HepG2 (cell line): ENCODE data around the gene LDB2. TPM values are rescaled to one million over a fixed set of nuclear protein-coding genes. Genes with fewer than 3 reads are reported as not detected.

Experiments used
- ATAC-seq: fragments of 200-7000 bp; cut with Tn5 transposase; 3 replicates; pipeline ENCODE4 v1.9.1; 2020; ENCODE audit warnings: mild to moderate bottlenecking, moderate library complexity
- BruUV-seq: library from RNA; stranded (reverse); fragments of 400-500 nt; replicated peaks from 2 replicates; lab custom pipeline; 2021; lab: Mats Ljungman, UMichigan
- CTCF ChIA-PET: fragments of 300-600 bp; formaldehyde crosslinking; extraction: SDS; loops from one replicate; lab custom pipeline; 2021; ENCODE audit warnings: low total read pairs, inconsistent platforms, low intra/inter-chr PET ratio; lab: Yijun Ruan, JAX
- POLR2A ChIA-PET: fragments of 350-600 bp; sonication (Branson Sonifier 250); formaldehyde crosslinking; loops from one replicate; lab custom pipeline; 2020; ENCODE audit warnings: antibody characterized with exemption, inconsistent platforms; lab: Yijun Ruan, JAX
- DNase-seq: peaks from one replicate; pipeline ENCODE4 v3.0.0-alpha.2; 2015; ENCODE audit warnings: low spot score
- FAIRE-seq: peaks from 3 replicates; lab custom pipeline; 2011; peaks lifted over from hg19 to GRCh38; lab: Jason Lieb, UNC
- H2AFZ ChIP-seq: one replicate; pipeline ENCODE4 v1.6.1; 2011; ENCODE audit warnings: low read length, inconsistent platforms
- H3K27ac ChIP-seq: fragments of 300-600 bp; 3 replicates; pipeline ENCODE4 v1.8.0; 2011; ENCODE audit warnings: mixed run types, mild to moderate bottlenecking, mixed read lengths, low read length, inconsistent platforms; ENCODE audit not compliant: insufficient read depth; ENCODE audit errors: extremely low read length
- H3K27me3 ChIP-seq, 2 experiments: fragments of 200-600 bp in 1 of 2; 2 replicates in 1 of 2; 3 replicates in 1 of 2; pipeline versions ENCODE4 v1.6.0 to v1.8.0; 2011; ENCODE audit warnings: low read length in 2 of 2, mild to moderate bottlenecking in 2 of 2, moderate library complexity in 2 of 2, inconsistent platforms in 1 of 2; ENCODE audit not compliant: insufficient read depth in 2 of 2, control insufficient read depth in 1 of 2
- H3K36me3 ChIP-seq, 2 experiments: fragments of 200-600 bp in 1 of 2; replicated peaks in 1 of 2; 2 replicates in 1 of 2; 3 replicates in 1 of 2; pipeline versions ENCODE4 v1.5.1 to v1.8.0; 2011; ENCODE audit warnings: low read length in 2 of 2, inconsistent platforms in 1 of 2; ENCODE audit not compliant: insufficient read depth in 2 of 2, control insufficient read depth in 1 of 2
- H3K4me1 ChIP-seq: 2 replicates; pipeline ENCODE4 v1.5.1; 2012; ENCODE audit warnings: low read length, inconsistent platforms; ENCODE audit not compliant: insufficient read depth
- H3K4me2 ChIP-seq: 2 replicates; pipeline ENCODE4 v1.6.0; 2011; ENCODE audit warnings: low read depth, low read length, inconsistent platforms
- H3K4me3 ChIP-seq, 3 experiments: fragments of 200-600 bp in 1 of 3; sonication (generic), shearing (Covaris generic) in 1 of 3; replicated peaks in 1 of 3; 2 replicates each; pipeline ENCODE4 v1.5.1; 2011 to 2016; ENCODE audit warnings: low read length in 3 of 3, inconsistent platforms in 2 of 3, low read depth in 2 of 3, mild to moderate bottlenecking in 2 of 3, control low read depth in 1 of 3, mixed read lengths in 1 of 3; ENCODE audit not compliant: insufficient read depth in 1 of 3
- H3K79me2 ChIP-seq: one replicate; pipeline ENCODE4 v1.6.1; 2011; ENCODE audit warnings: low read length, inconsistent platforms; ENCODE audit not compliant: insufficient read depth
- H3K9ac ChIP-seq: 2 replicates; pipeline ENCODE4 v1.6.0; 2011; ENCODE audit warnings: mild to moderate bottlenecking, low read depth, low read length, inconsistent platforms; ENCODE audit not compliant: insufficient read depth
- H3K9me3 ChIP-seq: 2 replicates; pipeline ENCODE4 v1.5.1; 2012; ENCODE audit warnings: mild to moderate bottlenecking, low read length
- H4K20me1 ChIP-seq: 2 replicates; pipeline ENCODE4 v1.6.0; 2011; ENCODE audit warnings: inconsistent platforms, mild to moderate bottlenecking, low read length, moderate library complexity; ENCODE audit not compliant: insufficient read depth
- CBX1 ChIP-seq: IDR thresholded peaks from one replicate; pipeline ENCODE4 v1.6.1; 2016; ENCODE audit warnings: antibody characterized with exemption, low read depth
- CERS6 ChIP-seq: sonication (generic); formaldehyde crosslinking; IDR thresholded peaks from 2 replicates; pipeline ENCODE4 v1.5.0; 2020; ENCODE audit warnings: missing genetic modification reagents
- DRAP1 ChIP-seq: IDR thresholded peaks from 2 replicates; pipeline ENCODE4 v1.6.1; 2016; ENCODE audit warnings: missing genetic modification reagents, missing compliant biosample characterization
- HBP1 ChIP-seq: IDR thresholded peaks from 2 replicates; pipeline ENCODE4 v1.6.1; 2016; ENCODE audit warnings: low read depth, control low read depth
- KAT2B ChIP-seq: fragments of 150-350 bp; IDR thresholded peaks from 2 replicates; pipeline ENCODE4 v1.6.1; 2014; ENCODE audit warnings: low read depth, low read length, borderline replicate concordance
- MYNN ChIP-seq: sonication (generic); formaldehyde crosslinking; IDR thresholded peaks from 2 replicates; pipeline ENCODE4 v1.4.0; 2020; ENCODE audit warnings: mild to moderate bottlenecking, low read depth, missing genetic modification reagents
- NR2F2 ChIP-seq: IDR thresholded peaks from 2 replicates; pipeline ENCODE4 v1.6.1; 2012; ENCODE audit warnings: low read depth, inconsistent platforms, borderline replicate concordance
- SNAPC4 ChIP-seq: sonication (generic); formaldehyde crosslinking; IDR thresholded peaks from 2 replicates; pipeline ENCODE4 v1.4.0; 2020; ENCODE audit warnings: mild to moderate bottlenecking, missing genetic modification reagents
- TFAP4 ChIP-seq: sonication (generic); IDR thresholded peaks from 2 replicates; pipeline ENCODE4 v1.6.1; 2016; ENCODE audit warnings: low read depth, borderline replicate concordance
- ZNF550 ChIP-seq: sonication (generic); formaldehyde crosslinking; IDR thresholded peaks from 2 replicates; pipeline ENCODE4 v1.4.0; 2020; ENCODE audit warnings: mild to moderate bottlenecking, missing genetic modification reagents, borderline replicate concordance
- ZNF556 ChIP-seq: sonication (generic); formaldehyde crosslinking; IDR thresholded peaks from 2 replicates; pipeline ENCODE4 v1.4.0; 2020; ENCODE audit warnings: mild to moderate bottlenecking, missing genetic modification reagents, borderline replicate concordance
- ZNF841 ChIP-seq: sonication (generic); formaldehyde crosslinking; IDR thresholded peaks from 2 replicates; pipeline ENCODE4 v1.8.1; 2023; ENCODE audit warnings: missing genetic modification reagents, borderline replicate concordance
- WGBS: methylation state at CpG from one replicate; pipeline ENCODE4 v1.1.6; 2017; ENCODE audit warnings: low lambda C conversion rate; 5-methylcytosine and 5-hydroxymethylcytosine counted together
- in situ Hi-C: cut with HindIII; loops from 2 replicates; pipeline ENCODE4 v1.10.0; 2017; ENCODE audit warnings: low pct_unique_long_range_greater_than_20kb; ENCODE audit not compliant: extremely low pct_ligation_motif_present
- intact Hi-C: fragments of 100-400 bp; cut with micrococcal nuclease; formaldehyde crosslinking; loops from one replicate; pipeline ENCODE4 v1.10.0; 2022; ENCODE audit not compliant: unreplicated experiment
- polyA plus RNA-seq, 8 experiments: library from polyadenylated mRNA; depleted of rRNA in 3 of 8; stranded (reverse) in 7 of 8; unstranded in 1 of 8; fragments of >200 nt; fragmentation: Illumina TruSeq in 4 of 8; extraction: Trizol in 4 of 8; gene quantifications; 2 replicates each; pipeline versions ENCODE4 v1.2.1 to v1.2.3, GENCODE V29; 2011 to 2016; ENCODE audit warnings: low read depth in 4 of 8, missing spikeins in 1 of 8, mixed read lengths in 1 of 8; ENCODE audit not compliant: insufficient read depth in 1 of 8
- total RNA-seq, 5 experiments: library from RNA; depleted of rRNA; stranded (reverse); fragments of >200 nt; fragmentation: Illumina TruSeq; extraction: Trizol; gene quantifications; 2 replicates each; pipeline ENCODE4 v1.2.3, GENCODE V29; 2016; ENCODE audit warnings: low read depth in 1 of 5
- TF ChIP-seq, protein P1 (sequence below), 2 experiments: fragments of 450-650 bp in 1 of 2; sonication (generic) in 1 of 2; formaldehyde crosslinking; IDR thresholded peaks; 2 replicates each; pipeline versions ENCODE4 v1.5.0 to v1.8.0; 2020 to 2022; ENCODE audit warnings: mild to moderate bottlenecking in 1 of 2, missing genetic modification reagents in 1 of 2
- TF ChIP-seq, protein P2 (sequence below): sonication (generic); formaldehyde crosslinking; IDR thresholded peaks from 2 replicates; pipeline ENCODE4 v1.5.1; 2020; ENCODE audit warnings: missing genetic modification reagents, mild to moderate bottlenecking, borderline replicate concordance

Gene LDB2
- total and polyA plus RNA-seq, 2 of the 13 experiments (the other 11 are each of a cell fraction or from before 2014, with no cell fraction given), result not detected

DNA sequence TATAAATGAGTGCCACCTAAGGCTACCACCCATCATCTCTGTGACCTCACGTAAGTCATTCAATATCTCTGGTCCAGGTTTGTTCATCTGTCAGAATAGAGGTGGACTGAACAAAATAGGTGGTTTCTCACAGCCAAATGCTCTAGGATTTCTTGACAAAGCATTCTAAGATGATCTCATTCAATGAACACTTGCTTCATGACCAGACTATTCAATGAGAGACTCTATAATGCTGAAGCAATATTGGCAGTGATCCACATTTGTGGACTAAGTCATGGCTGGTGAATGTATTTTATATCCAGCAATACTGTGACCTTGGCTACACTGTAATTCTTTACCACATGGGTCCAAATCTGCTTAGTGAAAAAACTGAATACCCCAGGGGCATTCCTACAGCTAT is 37.9 kb downstream of the LDB2 start:
- Histone ChIP-seq H3K9me3 (no peaks in the 10 kb centered on the region), H3K27me3 (peaks cover 0 to 5% of the 10 kb centered on the region in 2 experiments; a peak in 2 of 5 replicates), H3K9ac (no peak overlapping the region), H3K36me3 (no peaks in the 10 kb centered on the region), H4K20me1 (no peaks in the 10 kb centered on the region), H3K4me3 (no peak overlapping the region), H3K4me1 (no peaks in the 10 kb centered on the region), H3K79me2 (no peaks in the 10 kb centered on the region), H3K4me2 (no peak overlapping the region), H2AFZ (no peak overlapping the region), H3K27ac (no peak overlapping the region)
- ChIA-PET CTCF (no interaction called here), POLR2A (no interaction called here)
- no peak for FAIRE-seq
- TF ChIP-seq KAT2B (no peak), ZNF841 (no peak), ZNF550 (CRISPR knock-in tag) (no peak), DRAP1 (no peak), TFAP4 (no peak), HBP1 (no peak), CERS6 (CRISPR knock-in tag) (no peak), ZNF556 (CRISPR knock-in tag) (no peak), NR2F2 (no peak), MYNN (no peak), SNAPC4 (no peak), CBX1 (no peak)
- TF ChIP-seq, protein P1, sequence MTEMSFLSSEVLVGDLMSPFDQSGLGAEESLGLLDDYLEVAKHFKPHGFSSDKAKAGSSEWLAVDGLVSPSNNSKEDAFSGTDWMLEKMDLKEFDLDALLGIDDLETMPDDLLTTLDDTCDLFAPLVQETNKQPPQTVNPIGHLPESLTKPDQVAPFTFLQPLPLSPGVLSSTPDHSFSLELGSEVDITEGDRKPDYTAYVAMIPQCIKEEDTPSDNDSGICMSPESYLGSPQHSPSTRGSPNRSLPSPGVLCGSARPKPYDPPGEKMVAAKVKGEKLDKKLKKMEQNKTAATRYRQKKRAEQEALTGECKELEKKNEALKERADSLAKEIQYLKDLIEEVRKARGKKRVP (CRISPR knock-in tag; IDR thresholded peaks at IDR 0.05), result no peak
- TF ChIP-seq, protein P2, sequence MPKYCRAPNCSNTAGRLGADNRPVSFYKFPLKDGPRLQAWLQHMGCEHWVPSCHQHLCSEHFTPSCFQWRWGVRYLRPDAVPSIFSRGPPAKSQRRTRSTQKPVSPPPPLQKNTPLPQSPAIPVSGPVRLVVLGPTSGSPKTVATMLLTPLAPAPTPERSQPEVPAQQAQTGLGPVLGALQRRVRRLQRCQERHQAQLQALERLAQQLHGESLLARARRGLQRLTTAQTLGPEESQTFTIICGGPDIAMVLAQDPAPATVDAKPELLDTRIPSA, result no peak
- DNase-seq, result no peak
- BruUV-seq, result no TSS peak
- no peak for ATAC-seq
- in situ Hi-C loops, result no loop called here
- intact Hi-C loops, result no loop called here
- 0% methylated on average over 1 of the region's 1 CpG for WGBS
